Bronchus fibroblast of lung (primary cell): ENCODE data around the gene EFEMP2. TPM values are rescaled to one million over a fixed set of nuclear protein-coding genes. Genes with fewer than 3 reads are reported as not detected.

Experiments used
- total RNA-seq: library from RNA; depleted of rRNA; stranded (reverse); fragments of >200 nt; gene quantifications from 2 replicates; pipeline ENCODE4 v1.2.3, GENCODE V29; 2015

Gene EFEMP2
- 86.2 and 96.8 TPM in 2 replicates for total RNA-seq

GRCh38 chr11:65872586-65873317, at the start of gene EFEMP2:
Gene EFEMP2, minus strand, starts transcription at chr11:65872800. Its CDS starts 446 bp downstream, at chr11:65872354.

GRCh38 chr11:65919141-65919572, 46.6 kb upstream of the EFEMP2 start, which contains the start of gene DRAP1:
Gene DRAP1, plus strand, starts transcription at chr11:65919426. Its CDS starts 76 bp downstream, at chr11:65919502.

DNA sequence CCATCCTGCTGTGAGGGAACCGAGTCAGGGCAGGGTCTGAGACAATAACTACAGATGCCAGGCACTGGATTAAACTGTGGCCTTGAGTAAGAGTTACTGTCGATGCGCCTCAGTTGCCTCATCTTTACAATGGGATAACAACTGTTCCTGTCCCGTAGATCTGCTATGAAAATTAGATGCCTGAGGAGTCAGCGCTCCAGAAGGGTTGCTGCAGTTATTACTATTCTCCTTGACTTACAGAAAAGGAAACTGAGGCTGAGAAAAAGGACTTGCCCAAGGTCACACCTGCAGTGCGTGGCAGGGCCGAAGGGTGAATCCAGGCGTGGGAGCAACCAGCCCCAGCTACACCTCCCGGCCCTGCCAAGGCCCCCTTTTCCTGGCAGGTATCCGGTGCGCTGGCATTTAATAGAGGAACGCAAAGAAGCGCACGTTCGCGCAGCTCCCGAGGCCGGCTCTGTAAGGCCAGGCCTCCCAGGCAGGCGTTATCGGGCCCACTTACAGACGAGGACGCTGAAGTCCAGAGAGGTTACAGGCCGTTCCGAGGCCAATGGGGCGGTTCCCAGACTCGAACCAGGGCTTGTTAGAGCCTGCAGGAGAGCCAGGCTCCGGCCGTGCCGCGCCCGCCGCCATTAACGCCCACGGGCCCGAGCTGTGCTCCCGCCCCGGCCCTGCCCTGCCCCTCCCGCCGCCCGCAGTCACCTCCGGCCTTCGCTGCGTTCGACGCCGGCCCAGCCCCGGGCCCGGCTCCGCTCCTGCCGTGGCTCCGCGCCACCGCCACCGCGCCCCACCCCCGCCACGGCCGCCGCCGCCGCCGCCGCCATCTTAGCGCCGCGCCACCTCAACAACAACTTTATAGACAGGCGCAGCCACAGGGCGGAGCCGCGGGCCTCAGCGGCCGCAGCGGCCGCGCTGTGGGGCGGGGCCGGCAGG, 45.9 kb upstream of the EFEMP2 start, which contains the start of gene C11orf68:
C11orf68 (minus strand) TSS at position 852 of the 930 bp plus-strand sequence; CDS start at position 821, 31 bp downstream.

DNA sequence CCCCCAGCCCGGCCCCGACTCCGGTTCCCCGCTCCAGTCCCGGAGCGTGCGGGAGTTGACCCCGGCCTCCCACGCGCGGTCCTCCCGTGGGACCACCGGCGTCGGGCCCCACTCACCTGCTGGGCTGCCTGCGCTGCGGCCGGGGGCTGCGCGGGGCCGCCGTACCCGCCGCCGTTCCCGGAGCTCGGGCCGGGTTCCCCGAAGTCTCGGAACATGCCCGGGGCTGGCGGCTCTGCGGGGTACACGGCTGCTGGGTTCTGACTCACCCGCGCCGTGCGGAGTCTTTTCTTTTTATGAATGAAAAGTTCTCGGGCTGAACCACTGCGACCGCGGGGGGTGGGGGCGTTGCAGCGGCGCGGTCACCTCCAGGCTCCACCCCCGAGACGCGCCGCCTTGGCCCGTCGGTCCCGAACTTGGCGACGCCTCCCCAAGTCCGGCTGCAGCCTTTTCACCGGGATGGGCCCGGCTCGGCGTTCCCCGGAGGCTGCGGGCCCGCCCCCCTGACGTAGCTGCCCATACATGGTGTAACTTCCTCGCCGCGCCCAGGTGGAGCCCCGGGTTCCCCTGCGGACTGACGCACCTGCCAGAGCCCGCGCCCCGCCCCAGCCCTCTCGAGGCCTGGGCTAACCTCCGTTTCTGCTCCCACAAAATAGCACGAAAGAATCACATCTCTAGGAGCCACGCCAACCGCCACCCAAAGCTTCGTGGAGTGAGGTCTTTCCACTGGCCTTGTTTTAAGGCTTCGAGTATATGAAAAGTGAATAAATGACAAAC, 27.7 kb upstream of the EFEMP2 start, which contains the start of gene FOSL1:
FOSL1 (minus strand) TSS at position 264 of the 774 bp plus-strand sequence; CDS start at position 215, 49 bp downstream.

GRCh38 chr11:65890324-65891218, 18.0 kb upstream of the EFEMP2 start, which contains the start of gene CCDC85B:
Gene CCDC85B, plus strand, starts transcription at chr11:65890673. Its CDS starts 111 bp downstream, at chr11:65890784.

GRCh38 chr11:65888163-65888814, 15.7 kb upstream of the EFEMP2 start, which contains the start of gene FIBP:
Gene FIBP, minus strand, starts transcription at chr11:65888471. Its CDS starts 53 bp downstream, at chr11:65888418.

DNA sequence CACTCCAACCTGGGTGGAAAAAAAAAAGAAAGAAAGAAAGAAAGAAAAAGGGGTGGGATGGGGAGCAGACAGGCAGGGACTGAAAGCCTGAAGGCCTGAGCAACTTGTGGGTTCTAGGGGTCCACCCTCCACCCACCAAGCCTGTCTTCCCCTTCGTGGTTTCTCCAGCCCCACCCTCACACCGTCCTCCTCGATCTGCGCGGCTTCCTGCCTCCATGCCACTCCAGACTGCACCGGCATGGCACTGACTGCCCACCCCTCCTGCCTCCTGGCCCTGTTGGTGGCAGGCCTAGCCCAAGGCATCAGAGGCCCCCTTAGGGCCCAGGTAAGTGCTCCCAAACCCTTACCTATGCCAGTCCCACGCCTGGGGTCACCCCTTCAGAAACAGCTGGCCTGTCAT, 7.0 kb upstream of the EFEMP2 start, which contains the start of gene CTSW:
CTSW (plus strand) TSS at position 221 of the 400 bp plus-strand sequence; CDS start at position 239, 18 bp downstream.

GRCh38 chr11:65860278-65861164, 12.1 kb downstream of the EFEMP2 start, which contains the start of gene MUS81:
Gene MUS81, plus strand, starts transcription at chr11:65860433. Its CDS starts 321 bp downstream, at chr11:65860754.

DNA sequence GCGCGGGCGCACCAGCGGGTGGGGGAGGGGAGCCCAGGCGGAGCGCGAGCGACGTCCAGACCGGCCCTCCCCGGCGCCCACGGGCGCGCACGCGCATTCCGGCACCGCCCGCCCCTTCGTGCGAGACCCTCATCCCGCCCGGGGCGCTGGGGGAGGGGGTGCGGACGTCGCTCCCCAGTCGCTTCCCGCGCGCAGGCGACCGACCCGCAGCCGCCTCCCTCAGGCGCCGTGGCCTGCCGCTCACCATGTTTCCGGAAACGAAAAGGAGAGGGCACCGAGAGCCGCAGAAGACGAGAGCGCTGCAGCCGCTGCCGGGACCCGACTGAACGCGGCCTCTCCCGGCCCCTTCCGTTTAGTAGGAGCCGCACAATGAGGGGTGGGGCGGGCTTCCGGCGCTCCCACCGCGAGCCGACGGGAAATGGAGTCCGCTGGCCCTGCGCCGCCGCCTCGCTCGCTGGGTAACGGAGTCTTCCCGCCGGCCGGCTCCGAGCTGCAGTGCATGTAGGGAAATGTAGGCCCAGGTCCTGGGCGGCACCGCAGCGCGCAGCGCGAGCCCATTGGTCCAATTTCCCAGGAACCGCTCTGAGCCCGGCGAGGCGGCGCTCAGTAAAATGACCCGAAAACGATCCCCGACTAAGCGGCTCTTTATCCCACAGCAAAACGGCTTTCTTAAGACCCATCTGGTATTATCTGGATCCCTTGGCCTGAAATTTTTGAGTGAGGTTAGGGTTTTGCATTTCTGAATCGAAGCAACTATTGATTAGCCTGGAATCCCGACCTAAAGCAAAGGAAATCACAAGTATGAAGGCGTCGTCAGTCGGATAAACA, 14.5 kb downstream of the EFEMP2 start, which contains the start of gene CFL1:
CFL1 (minus strand) TSS at position 328 of the 828 bp plus-strand sequence; CDS start at position 247, 81 bp downstream.

DNA sequence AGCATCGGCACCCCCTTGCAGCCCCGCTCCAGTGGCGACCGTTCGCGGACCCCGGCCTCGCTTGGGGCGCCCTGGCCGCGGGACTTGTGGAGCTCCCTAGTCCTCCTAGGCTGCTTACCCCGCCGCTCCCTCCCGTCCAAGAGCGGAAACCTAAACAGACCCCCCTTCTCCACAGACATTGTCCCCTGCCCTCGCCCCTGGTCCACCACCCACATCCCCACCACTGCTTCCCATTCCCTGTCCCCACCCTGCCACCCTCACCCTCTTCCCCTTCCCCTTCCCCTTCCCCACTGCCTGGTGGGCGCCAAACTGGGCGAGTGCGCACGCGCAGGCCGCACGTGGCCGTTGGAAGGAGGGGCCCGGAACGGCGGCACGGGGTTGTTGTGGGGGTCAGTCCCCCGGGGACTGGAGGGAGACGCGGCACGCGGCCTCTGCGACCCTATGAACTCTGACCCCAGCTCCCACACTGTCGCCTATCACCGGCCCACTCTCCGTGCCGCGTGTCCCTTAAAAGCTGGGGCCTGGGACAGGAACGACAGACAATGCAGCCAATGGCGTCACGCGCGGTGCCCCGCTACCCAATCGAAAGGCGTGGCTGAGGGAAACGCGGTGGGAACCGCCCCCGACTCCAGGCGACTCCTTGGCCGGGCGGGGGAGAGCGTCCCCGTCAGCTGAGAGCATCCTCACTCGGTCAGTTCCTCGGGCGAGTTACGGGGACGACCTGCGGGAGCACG, 39.1 kb downstream of the EFEMP2 start, which contains the start of gene SNX32:
SNX32 (plus strand) TSS at position 667 of the 734 bp plus-strand sequence. CDS start 103 bp downstream, outside the sequence.

Other genes with a start within 250 kb of the EFEMP2 start
- 40.2 and 40.4 TPM in 2 replicates for gene SIPA1, start 234.7 kb downstream of the EFEMP2 start, total RNA-seq
- 43.6 and 44.4 TPM in 2 replicates for gene RELA, start 209.9 kb downstream of the EFEMP2 start, total RNA-seq
- 41.0 and 43.7 TPM in 2 replicates for gene KAT5, start 160.5 kb downstream of the EFEMP2 start, total RNA-seq
- 66.0 and 76.0 TPM in 2 replicates for gene RNASEH2C, start 152.0 kb downstream of the EFEMP2 start, total RNA-seq
- 4.9 and 5.5 TPM in 2 replicates for gene AP5B1, start 91.8 kb downstream of the EFEMP2 start, total RNA-seq
- not detected in 2 replicates for gene OVOL1, start 85.7 kb downstream of the EFEMP2 start, total RNA-seq
- gene SNX32, start 38.8 kb downstream of the EFEMP2 start, total RNA-seq, result 0.15 and 0.67 TPM in 2 replicates
- gene CFL1, start 14.6 kb downstream of the EFEMP2 start, total RNA-seq, result 2,022 and 2,183 TPM in 2 replicates
- 44.6 and 47.2 TPM in 2 replicates for gene MUS81, start 12.4 kb downstream of the EFEMP2 start, total RNA-seq
- 0.15 and 0.34 TPM in 2 replicates for gene CTSW, start 7.0 kb upstream of the EFEMP2 start, total RNA-seq
- gene FIBP, start 15.7 kb upstream of the EFEMP2 start, total RNA-seq, result 228 and 231 TPM in 2 replicates
- 222 and 228 TPM in 2 replicates for gene CCDC85B, start 17.9 kb upstream of the EFEMP2 start, total RNA-seq
- gene FOSL1, start 27.6 kb upstream of the EFEMP2 start, total RNA-seq, result 108 and 111 TPM in 2 replicates
- gene C11orf68, start 46.3 kb upstream of the EFEMP2 start, total RNA-seq, result 25.4 and 28.5 TPM in 2 replicates
- gene DRAP1, start 46.6 kb upstream of the EFEMP2 start, total RNA-seq, result 419 and 440 TPM in 2 replicates
- gene TSGA10IP, start 72.7 kb upstream of the EFEMP2 start, total RNA-seq, result under 0.01 TPM in 1 of 2 replicates, not detected in the other
- gene SART1, start 88.9 kb upstream of the EFEMP2 start, total RNA-seq, result 46.7 and 47.3 TPM in 2 replicates
- 26.9 and 35.5 TPM in 2 replicates for gene EIF1AD, start 129.4 kb upstream of the EFEMP2 start, total RNA-seq
- gene BANF1, start 129.7 kb upstream of the EFEMP2 start, total RNA-seq, result 119 and 126 TPM in 2 replicates
- gene CST6, start 139.2 kb upstream of the EFEMP2 start, total RNA-seq, result 0.84 and 1.0 TPM in 2 replicates
- gene CATSPER1, start 153.7 kb upstream of the EFEMP2 start, total RNA-seq, result 0.30 TPM in 1 of 2 replicates, not detected in the other
- gene GAL3ST3, start 176.4 kb upstream of the EFEMP2 start, total RNA-seq, result 0.59 and 1.2 TPM in 2 replicates
- gene SF3B2, start 179.6 kb upstream of the EFEMP2 start, total RNA-seq, result 186 and 221 TPM in 2 replicates
- 12.0 and 15.3 TPM in 2 replicates for gene PACS1, start 197.5 kb upstream of the EFEMP2 start, total RNA-seq